ENCODE measurements around the gene GAS2L3.
"Not testable (repeated sequence)": the region's sequence is repeated elsewhere in the genome, so short reads cannot be mapped to it uniquely, and the experiment has no call there.

Gene GAS2L3

GRCh38 chr12:100632445-100632892 lies 59.0 kb downstream of the GAS2L3 start:
- Histone ChIP-seq H3K4me2 (ENCODE audit: low read depth, low read length, poor library complexity, severe bottlenecking) (no peak overlapping the region), H3K9me2 (replicated peaks; ENCODE audit: insufficient read depth, low read length) (no peaks in the 10 kb centered on the region), H3K79me2 (ENCODE audit: insufficient read depth, low read length) (no peaks in the 10 kb centered on the region), H3K9me3 (ENCODE audit: insufficient read depth, low read length) (no peaks in the 10 kb centered on the region), H3K4me3 (ENCODE audit: insufficient read depth, low read length, poor library complexity, severe bottlenecking) (no peak overlapping the region), H2AFZ (ENCODE audit: low read depth, low read length, severe bottlenecking) (no peak overlapping the region), H3K27me3 (ENCODE audit: low read length) (no peaks in the 10 kb centered on the region), H3K9ac (ENCODE audit: low read length) (no peak overlapping the region), H3K36me3 (ENCODE audit: low read length) (no peaks in the 10 kb centered on the region), H4K20me1 (ENCODE audit: low read depth, low read length) (no peaks in the 10 kb centered on the region), H3F3A (ENCODE audit: insufficient read depth) (no peaks in the 10 kb centered on the region), H3K27ac (ENCODE audit: low read depth, low read length) (no peak overlapping the region)
- TF ChIP-seq EZH2phosphoT487 (conservative IDR thresholded peaks at IDR 0.05; ENCODE audit: low read length) (no peak), CTCF (IDR thresholded peaks at IDR 0.05; ENCODE audit: insufficient read depth, low read length, poor library complexity, severe bottlenecking) (no peak)

GRCh38 chr12:100633082-100633785 lies 59.8 kb downstream of the GAS2L3 start:
- H3K9me2 ChIP-seq (replicated peaks; ENCODE audit: insufficient read depth, low read length); H3K36me3 ChIP-seq (ENCODE audit: low read length); H3F3A ChIP-seq (ENCODE audit: insufficient read depth); H4K20me1 ChIP-seq (ENCODE audit: low read depth, low read length); H3K79me2 ChIP-seq (ENCODE audit: insufficient read depth, low read length); H3K27me3 ChIP-seq (ENCODE audit: low read length); H3K4me3 ChIP-seq (ENCODE audit: insufficient read depth, low read length, poor library complexity, severe bottlenecking); H3K27ac ChIP-seq (ENCODE audit: low read depth, low read length); H2AFZ ChIP-seq (ENCODE audit: low read depth, low read length, severe bottlenecking); H3K9ac ChIP-seq (ENCODE audit: low read length); H3K4me2 ChIP-seq (ENCODE audit: low read depth, low read length, poor library complexity, severe bottlenecking); H3K9me3 ChIP-seq (ENCODE audit: insufficient read depth, low read length): not testable (repeated sequence)

GRCh38 chr12:100643246-100643645 lies 69.8 kb downstream of the GAS2L3 start:
- Histone ChIP-seq H3K36me3 (ENCODE audit: low read length) (no peaks in the 10 kb centered on the region), H3K4me2 (ENCODE audit: low read depth, low read length, poor library complexity, severe bottlenecking) (no peak overlapping the region)

More at GRCh38 chr12:100643246-100643645, 69.8 kb downstream of the GAS2L3 start:
- no peaks in the 10 kb centered on the region for H3K9me3 ChIP-seq (ENCODE audit: insufficient read depth, low read length)
- H3K79me2 ChIP-seq (ENCODE audit: insufficient read depth, low read length), result no peaks in the 10 kb centered on the region
- no peak overlapping the region for H3K9ac ChIP-seq (ENCODE audit: low read length)
- H4K20me1 ChIP-seq (ENCODE audit: low read depth, low read length), result no peaks in the 10 kb centered on the region
- TF ChIP-seq CTCF (IDR thresholded peaks at IDR 0.05; ENCODE audit: insufficient read depth, low read length, poor library complexity, severe bottlenecking) (no peak), EZH2phosphoT487 (conservative IDR thresholded peaks at IDR 0.05; ENCODE audit: low read length) (no peak)
- H3F3A ChIP-seq (ENCODE audit: insufficient read depth), result no peaks in the 10 kb centered on the region
- no peaks in the 10 kb centered on the region for H3K27me3 ChIP-seq (ENCODE audit: low read length)
- H3K27ac ChIP-seq (ENCODE audit: low read depth, low read length), result no peak overlapping the region
- no peaks in the 10 kb centered on the region for H3K9me2 ChIP-seq (replicated peaks; ENCODE audit: insufficient read depth, low read length)
- no peak overlapping the region for H2AFZ ChIP-seq (ENCODE audit: low read depth, low read length, severe bottlenecking)
- H3K4me3 ChIP-seq (ENCODE audit: insufficient read depth, low read length, poor library complexity, severe bottlenecking), result no peak overlapping the region
